B cell (primary cell): Measurements from ENCODE around the gene ZNF132. TPM values are rescaled to one million over a fixed set of nuclear protein-coding genes. Genes with fewer than 3 reads are reported as not detected.

ENCODE experiments used
- ATAC-seq: fragments of 200-7000 bp; cut with Tn5 transposase; one replicate; pipeline ENCODE4 v1.10.0; 2021; ENCODE audit warnings: low read depth, mild to moderate bottlenecking, moderate number of reproducible peaks, moderate library complexity
- CTCF ChIA-PET: fragments of 350-600 bp; sonication (Branson Sonifier 250); formaldehyde crosslinking; loops from one replicate; lab custom pipeline; 2021; ENCODE audit warnings: antibody characterized with exemption, inconsistent platforms; lab: Charles Lee
- POLR2A ChIA-PET: fragments of 350-600 bp; sonication (Branson Sonifier 250); formaldehyde crosslinking; loops from one replicate; lab custom pipeline; 2021; ENCODE audit warnings: antibody characterized with exemption; lab: Charles Lee
- DNase-seq: peaks from one replicate; pipeline ENCODE4 v3.0.0; 2013
- H2AFZ ChIP-seq: 2 replicates; pipeline ENCODE4 v1.6.1; 2012; ENCODE audit warnings: mild to moderate bottlenecking, low read depth, low read length; ENCODE audit not compliant: insufficient read depth, poor library complexity, severe bottlenecking
- H3K27ac ChIP-seq, 2 donors: 1 replicate in 1 of 2; 2 replicates in 1 of 2; pipeline ENCODE4 v1.5.1; 2012 to 2013; ENCODE audit warnings: low read length in 2 of 2, mild to moderate bottlenecking in 2 of 2, moderate library complexity in 1 of 2
- H3K27me3 ChIP-seq, 4 experiments: fragments of 200-600 bp in 1 of 4; sonication (generic) in 1 of 4; replicated peaks in 1 of 4; 1 replicate in 2 of 4; 2 replicates in 2 of 4; pipeline versions ENCODE4 v1.6.1 to v1.7.0; 2013 to 2016; ENCODE audit warnings: low read length in 3 of 4, mild to moderate bottlenecking in 2 of 4, mixed read lengths in 1 of 4, moderate library complexity in 1 of 4; ENCODE audit not compliant: insufficient read depth in 4 of 4, control insufficient read depth in 3 of 4; ENCODE audit errors: control extremely low read depth in 1 of 4
- H3K36me3 ChIP-seq, 2 experiments: replicated peaks in 1 of 2; 1 replicate in 1 of 2; 2 replicates in 1 of 2; pipeline versions ENCODE4 v1.6.1 to v1.7.1; 2013; ENCODE audit warnings: low read length in 1 of 2; ENCODE audit not compliant: insufficient read depth in 2 of 2, control insufficient read depth in 1 of 2; ENCODE audit errors: control extremely low read depth in 1 of 2, extremely low read depth in 1 of 2
- H3K4me1 ChIP-seq, 2 donors: fragments of 200-600 bp in 1 of 2; sonication (generic) in 1 of 2; 1 replicate in 1 of 2; 2 replicates in 1 of 2; pipeline versions ENCODE4 v1.5.1 to v1.6.1; 2013 to 2017; ENCODE audit warnings: low read length in 2 of 2; ENCODE audit not compliant: control insufficient read depth in 2 of 2, insufficient read depth in 2 of 2
- H3K4me2 ChIP-seq: replicated peaks from 2 replicates; pipeline ENCODE3; 2012; ENCODE audit warnings: mild to moderate bottlenecking, low read depth, low read length; ENCODE audit not compliant: poor library complexity, severe bottlenecking
- H3K4me3 ChIP-seq, 5 experiments: fragments of 200-600 bp in 1 of 5; sonication (generic) in 1 of 5; 1 replicate in 3 of 5; 2 replicates in 2 of 5; pipeline versions ENCODE4 v1.5.1 to v1.7.0; 2011 to 2016; ENCODE audit warnings: low read length in 4 of 5, mild to moderate bottlenecking in 4 of 5, low read depth in 2 of 5, control low read depth in 1 of 5, moderate library complexity in 1 of 5; ENCODE audit not compliant: insufficient read depth in 1 of 5; ENCODE audit errors: control extremely low read depth in 1 of 5, extremely low read depth in 1 of 5
- H3K79me2 ChIP-seq: fragments of 200-600 bp; sonication (generic); one replicate; pipeline ENCODE4 v1.6.0; 2016; ENCODE audit warnings: low read length; ENCODE audit not compliant: control insufficient read depth, insufficient read depth
- H3K9ac ChIP-seq: fragments of 200-600 bp; sonication (generic); 2 replicates; pipeline ENCODE4 v1.6.1; 2017; ENCODE audit warnings: mild to moderate bottlenecking, low read length, moderate library complexity
- H3K9me3 ChIP-seq, 3 donors: one replicate each; pipeline versions ENCODE4 v1.6.1 to v1.7.1; 2013; ENCODE audit warnings: low read length in 2 of 3; ENCODE audit not compliant: control insufficient read depth in 2 of 3, insufficient read depth in 1 of 3; ENCODE audit errors: control extremely low read depth in 1 of 3
- H4K20me1 ChIP-seq: 2 replicates; pipeline ENCODE4 v1.6.0; 2012; ENCODE audit warnings: mild to moderate bottlenecking, low read length; ENCODE audit not compliant: insufficient read depth, control insufficient read depth, poor library complexity, severe bottlenecking
- H3K27ac Mint-ChIP-seq: one replicate; pipeline ENCODE4 v1.8.0; 2021; ENCODE audit warnings: mixed read lengths
- H3K27me3 Mint-ChIP-seq: one replicate; pipeline ENCODE4 v1.8.0; 2021; ENCODE audit warnings: mixed read lengths
- H3K4me1 Mint-ChIP-seq: one replicate; pipeline ENCODE4 v1.8.0; 2021; ENCODE audit warnings: mixed read lengths
- H3K4me3 Mint-ChIP-seq: one replicate; pipeline ENCODE4 v1.8.0; 2021; ENCODE audit warnings: mixed read lengths
- H3K9me3 Mint-ChIP-seq: one replicate; pipeline ENCODE4 v1.8.0; 2022; ENCODE audit warnings: mixed read lengths; ENCODE audit not compliant: insufficient read depth
- CTCF ChIP-seq: fragments of 200-600 bp; IDR thresholded peaks from one replicate; pipeline ENCODE4 v1.8.0; 2022; ENCODE audit warnings: antibody characterized with exemption, mild to moderate bottlenecking
- EZH2 ChIP-seq: IDR thresholded peaks from 2 replicates; pipeline ENCODE4 v1.6.1; 2012; ENCODE audit warnings: borderline replicate concordance, low read depth, mild to moderate bottlenecking, moderate library complexity, low read length; ENCODE audit not compliant: insufficient read depth, poor library complexity, severe bottlenecking
- WGBS: methylation state at CpG from one replicate; pipeline ENCODE4 v1.1.5; 2013; ENCODE audit warnings: missing lambda C conversion rate; ENCODE audit not compliant: insufficient coverage; 5-methylcytosine and 5-hydroxymethylcytosine counted together
- intact Hi-C: fragments of 100-400 bp; cut with micrococcal nuclease; formaldehyde crosslinking; loops from one replicate; pipeline ENCODE4 v1.10.0; 2022
- polyA plus RNA-seq: library from polyadenylated mRNA; depleted of rRNA; stranded (reverse); fragments of >200 nt; gene quantifications from 2 replicates; pipeline ENCODE4 v1.2.3, GENCODE V29; 2012
- total RNA-seq, 2 donors: library from RNA; stranded (reverse); fragments of 120-200 nt in 1 of 2; gene quantifications; 1 replicate in 1 of 2; 2 replicates in 1 of 2; pipeline versions ENCODE4 v1.2.3 to v1.2.4, GENCODE V29; 2013 to 2022

The ZNF132 gene
- total and polyA plus RNA-seq, 2 donors (not counting 1 experiment from before 2014, with no cell fraction given) = 1.6 to 14.7 TPM

GRCh38 chr19:58397533-58398037 lies 42.4 kb downstream of the ZNF132 start:
- H3K9ac ChIP-seq = no peak overlapping the region
- peaks cover 10 to 21% of the 10 kb centered on the region in 2 donors for H3K4me1 ChIP-seq
- CTCF ChIA-PET = no interaction called here
- POLR2A ChIA-PET = no interaction called here
- H3K4me1 Mint-ChIP-seq = peaks cover 7% of the 10 kb centered on the region
- H3K36me3 ChIP-seq = peaks cover 0 to 27% of the 10 kb centered on the region in 2 experiments
- no peak overlapping the region for H2AFZ ChIP-seq
- no peak overlapping the region for H3K4me3 ChIP-seq
- intact Hi-C loops = no loop called here
- no peak overlapping the region for H3K4me2 ChIP-seq
- WGBS = 90% methylated on average over 7 of the region's 7 CpGs
- peaks cover 7% of the 10 kb centered on the region for H3K79me2 ChIP-seq
- H3K27me3 Mint-ChIP-seq = peaks cover 3% of the 10 kb centered on the region
- DNase-seq (no peak), ATAC-seq (no peak)
- H3K9me3 Mint-ChIP-seq = no peaks in the 10 kb centered on the region
- H3K4me3 Mint-ChIP-seq = no peak overlapping the region
- H3K9me3 ChIP-seq = peaks cover 0 to 12% (median 0%) of the 10 kb centered on the region in 3 donors
- TF ChIP-seq EZH2 = no peak
- TF ChIP-seq CTCF = no peak
- H4K20me1 ChIP-seq = peaks cover 23% of the 10 kb centered on the region
- H3K27me3 ChIP-seq = peaks cover 0 to 27% (median 10%) of the 10 kb centered on the region in 4 experiments
- no peak overlapping the region for H3K27ac Mint-ChIP-seq
- no peak overlapping the region for H3K27ac ChIP-seq

- H3K27ac ChIP-seq = no peak overlapping the region
- WGBS = 42% methylated on average over 58 of the region's 58 CpGs
- H3K27me3 ChIP-seq = peaks cover 0 to 27% (median 10%) of the 10 kb centered on the region in 4 experiments
- no peak overlapping the region for H3K4me3 ChIP-seq
- TF ChIP-seq EZH2 (no peak), CTCF (no peak)
- ChIA-PET CTCF (no interaction called here), POLR2A (interaction anchor here (0.7 kb wide), 1 partner anchor 10 kb away, joined by 3 read pairs; the partner anchor contains the start of gene RPS5)
- intact Hi-C loops = no loop called here
- no peak overlapping the region for H3K27ac Mint-ChIP-seq
- H3K79me2 ChIP-seq = peaks cover 14% of the 10 kb centered on the region
- peaks cover 10 to 17% of the 10 kb centered on the region in 2 donors for H3K4me1 ChIP-seq
- peaks cover 0 to 12% (median 0%) of the 10 kb centered on the region in 3 donors for H3K9me3 ChIP-seq
- peaks cover 7% of the 10 kb centered on the region for H3K4me1 Mint-ChIP-seq
- peaks cover 3% of the 10 kb centered on the region for H3K27me3 Mint-ChIP-seq
- H3K9ac ChIP-seq = no peak overlapping the region
- peaks cover 0 to 30% of the 10 kb centered on the region in 2 experiments for H3K36me3 ChIP-seq
- H2AFZ ChIP-seq = no peak overlapping the region
- peak overlapping the region; percentile 43 for H3K4me2 ChIP-seq
- no peaks in the 10 kb centered on the region for H3K9me3 Mint-ChIP-seq
- ATAC-seq = no peak
- peak; percentile 31 for DNase-seq
- no peak overlapping the region for H3K4me3 Mint-ChIP-seq
- peaks cover 29% of the 10 kb centered on the region for H4K20me1 ChIP-seq
Observed at GRCh38 chr19:58396691-58397532, 43.0 kb downstream of the ZNF132 start.
